GM19023 (cell line): ENCODE results near the gene IGF2R.

Source experiments
- ATAC-seq: cut with Tn5 transposase; IDR thresholded peaks from one replicate; pipeline ENCODE4 v1.9.1; 2021; ENCODE audit warnings: mild to moderate bottlenecking, moderate library complexity; ENCODE audit not compliant: unreplicated experiment

IGF2R gene

GRCh38 chr6:160022793-160023192, 53.9 kb downstream of the IGF2R start:
- ATAC-seq: no peak

GRCh38 chr6:160024152-160024551, 55.3 kb downstream of the IGF2R start:
- no peak for ATAC-seq

GRCh38 chr6:160027076-160027475, 58.2 kb downstream of the IGF2R start:
- no peak for ATAC-seq

- ATAC-seq: no peak
These were observed 59.0 kb downstream of the IGF2R start for GRCh38 chr6:160027931-160028330.

- ATAC-seq: no peak
These were observed 59.8 kb downstream of the IGF2R start for GRCh38 chr6:160028487-160029275.

GRCh38 chr6:160029525-160029924, 60.6 kb downstream of the IGF2R start:
- ATAC-seq: no peak

- no peak for ATAC-seq
These were observed 61.2 kb downstream of the IGF2R start for GRCh38 chr6:160030103-160030502.

- ATAC-seq: no peak
These were observed 62.6 kb downstream of the IGF2R start for GRCh38 chr6:160031442-160031841.

- ATAC-seq: no peak
These were observed 63.0 kb downstream of the IGF2R start for GRCh38 chr6:160031871-160032270.

- no peak for ATAC-seq
These were observed 63.7 kb downstream of the IGF2R start for GRCh38 chr6:160032538-160032937.

GRCh38 chr6:160034036-160034930, 65.4 kb downstream of the IGF2R start:
- no peak for ATAC-seq

GRCh38 chr6:160035241-160035640, 66.4 kb downstream of the IGF2R start:
- ATAC-seq: no peak

- ATAC-seq: no peak
These were observed 66.9 kb downstream of the IGF2R start for GRCh38 chr6:160035693-160036330.

- no peak for ATAC-seq
These were observed 67.4 kb downstream of the IGF2R start for GRCh38 chr6:160036331-160036695.

GRCh38 chr6:160036790-160037206, 67.9 kb downstream of the IGF2R start:
- ATAC-seq: no peak

GRCh38 chr6:160038479-160038878, 69.6 kb downstream of the IGF2R start:
- no peak for ATAC-seq

- no peak for ATAC-seq
These were observed 70.6 kb downstream of the IGF2R start for GRCh38 chr6:160039441-160039840.

GRCh38 chr6:160040055-160040454, 71.2 kb downstream of the IGF2R start:
- ATAC-seq: no peak

- ATAC-seq: no peak
These were observed 71.8 kb downstream of the IGF2R start for GRCh38 chr6:160040527-160041264.

GRCh38 chr6:160041608-160042007, 72.7 kb downstream of the IGF2R start:
- no peak for ATAC-seq
